GM12801 (cell line): ENCODE data around the gene MAP3K5.

Experiments
- CTCF ChIP-seq: IDR thresholded peaks from one replicate; pipeline ENCODE4 v1.5.1; 2011; ENCODE audit warnings: control low read depth; ENCODE audit not compliant: insufficient read length; ENCODE audit errors: extremely low read depth

Gene MAP3K5

GRCh38 chr6:136654086-136654485 lies 138.2 kb downstream of the MAP3K5 start:
- TF ChIP-seq CTCF = no peak

GRCh38 chr6:136652656-136653055 lies 139.6 kb downstream of the MAP3K5 start:
- no peak for TF ChIP-seq CTCF

DNA sequence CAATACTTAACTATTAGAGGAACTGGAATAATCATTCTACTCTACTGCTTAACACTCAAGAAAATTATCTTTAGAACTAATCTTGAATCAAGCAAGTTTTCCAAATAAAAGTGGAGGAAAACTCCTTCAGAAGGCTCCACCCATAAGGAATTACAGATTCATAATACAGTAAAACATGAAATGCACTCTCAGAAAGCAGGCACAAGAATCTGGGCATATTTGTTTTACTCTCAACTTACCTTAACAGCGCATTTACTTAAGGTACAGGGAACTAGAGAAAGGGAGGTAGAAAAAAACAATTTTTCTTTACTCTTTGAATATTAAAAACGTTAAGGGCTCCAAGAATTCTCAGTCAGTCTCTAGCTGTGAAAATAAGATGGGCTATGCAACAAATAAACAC lies 140.3 kb downstream of the MAP3K5 start:
- TF ChIP-seq CTCF = no peak

DNA sequence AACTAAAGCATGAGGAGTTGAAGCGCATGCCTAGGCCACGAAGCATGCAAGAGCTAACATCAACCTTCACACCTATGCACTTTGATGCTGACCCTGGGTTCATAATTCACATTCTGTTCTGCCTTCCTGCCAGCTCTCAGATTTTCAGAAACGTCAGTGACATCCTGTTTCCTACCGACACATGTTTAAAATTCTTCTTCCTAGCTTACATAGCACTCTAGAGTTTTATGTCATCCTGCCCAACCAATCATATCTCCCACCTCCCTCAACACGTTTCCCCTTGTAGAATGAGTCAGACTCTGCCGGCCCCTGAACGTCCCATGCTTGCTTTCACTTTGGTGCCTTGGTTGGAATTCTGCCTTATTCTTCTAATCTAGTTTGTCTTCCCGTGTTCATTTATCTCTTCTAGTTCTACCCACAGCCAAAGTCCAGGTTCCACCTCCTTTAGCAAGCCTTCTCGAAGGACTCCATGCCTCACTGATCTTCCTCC lies 144.9 kb downstream of the MAP3K5 start:
- TF ChIP-seq CTCF = no peak

- TF ChIP-seq CTCF = no peak
These were observed 145.9 kb downstream of the MAP3K5 start for GRCh38 chr6:136646377-136646776.

DNA sequence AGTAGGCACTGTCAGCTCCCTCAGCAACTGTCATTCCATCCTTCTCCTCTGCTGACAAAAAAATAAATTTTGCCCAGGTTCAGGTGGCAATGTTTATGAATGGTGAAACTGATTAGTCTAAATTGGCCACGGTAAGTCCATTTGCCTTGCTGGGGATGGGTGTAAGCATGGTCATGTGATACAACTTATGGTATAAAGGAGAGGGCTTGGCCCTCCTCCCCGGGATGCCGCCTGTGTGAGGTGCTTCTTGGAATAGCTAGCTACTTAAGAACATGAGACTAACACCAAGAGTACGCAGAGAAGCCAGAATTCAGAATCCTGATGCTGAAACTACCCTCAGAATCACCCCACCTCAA lies 147.7 kb downstream of the MAP3K5 start:
- no peak for TF ChIP-seq CTCF

- no peak for TF ChIP-seq CTCF
These were observed 148.3 kb downstream of the MAP3K5 start for GRCh38 chr6:136643850-136644596.
